ENCODE results near the gene ADCYAP1R1.

DNA sequence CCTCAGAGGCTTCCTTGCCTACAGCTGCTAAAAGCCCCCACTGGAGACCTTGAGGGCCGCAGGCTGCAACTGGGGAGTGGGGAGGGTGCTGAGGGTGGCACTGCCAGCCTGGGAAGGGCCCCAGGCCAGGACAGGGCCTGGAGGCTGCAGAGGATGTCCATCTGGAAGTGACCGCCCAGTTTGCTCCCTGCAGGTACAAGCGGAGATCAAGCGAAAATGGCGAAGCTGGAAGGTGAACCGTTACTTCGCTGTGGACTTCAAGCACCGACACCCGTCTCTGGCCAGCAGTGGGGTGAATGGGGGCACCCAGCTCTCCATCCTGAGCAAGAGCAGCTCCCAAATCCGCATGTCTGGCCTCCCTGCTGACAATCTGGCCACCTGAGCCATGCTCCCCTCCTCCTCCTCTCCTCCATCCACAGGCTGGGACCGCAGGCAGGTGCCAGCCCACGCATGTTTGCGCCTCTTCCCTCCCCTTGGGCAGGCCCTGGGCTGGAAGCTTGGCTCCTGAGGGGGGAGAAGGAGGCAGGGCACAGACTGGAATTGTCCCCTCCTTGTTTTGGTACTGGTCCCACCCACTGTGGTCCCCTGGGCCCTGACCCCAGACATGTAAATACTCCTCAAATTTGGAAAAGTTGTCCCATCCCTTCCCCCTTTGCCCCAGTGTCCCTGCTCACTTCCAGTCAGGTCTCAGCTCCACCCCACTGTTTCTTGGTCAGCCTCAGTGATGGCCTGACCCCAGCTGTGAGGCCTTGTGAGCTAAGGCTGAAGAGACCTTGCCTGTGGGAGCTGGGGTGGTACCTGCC, 54.4 kb downstream of the ADCYAP1R1 start:
- TF ChIP-seq PHF8 (conservative IDR thresholded peaks at IDR 0.05; ENCODE audit: low read depth, low read length) = no peak
- TF ChIP-seq, protein P1, sequence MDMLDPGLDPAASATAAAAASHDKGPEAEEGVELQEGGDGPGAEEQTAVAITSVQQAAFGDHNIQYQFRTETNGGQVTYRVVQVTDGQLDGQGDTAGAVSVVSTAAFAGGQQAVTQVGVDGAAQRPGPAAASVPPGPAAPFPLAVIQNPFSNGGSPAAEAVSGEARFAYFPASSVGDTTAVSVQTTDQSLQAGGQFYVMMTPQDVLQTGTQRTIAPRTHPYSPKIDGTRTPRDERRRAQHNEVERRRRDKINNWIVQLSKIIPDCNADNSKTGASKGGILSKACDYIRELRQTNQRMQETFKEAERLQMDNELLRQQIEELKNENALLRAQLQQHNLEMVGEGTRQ (IDR thresholded peaks at IDR 0.05; ENCODE audit: low read length) = no peak
- TF ChIP-seq, protein P2, sequence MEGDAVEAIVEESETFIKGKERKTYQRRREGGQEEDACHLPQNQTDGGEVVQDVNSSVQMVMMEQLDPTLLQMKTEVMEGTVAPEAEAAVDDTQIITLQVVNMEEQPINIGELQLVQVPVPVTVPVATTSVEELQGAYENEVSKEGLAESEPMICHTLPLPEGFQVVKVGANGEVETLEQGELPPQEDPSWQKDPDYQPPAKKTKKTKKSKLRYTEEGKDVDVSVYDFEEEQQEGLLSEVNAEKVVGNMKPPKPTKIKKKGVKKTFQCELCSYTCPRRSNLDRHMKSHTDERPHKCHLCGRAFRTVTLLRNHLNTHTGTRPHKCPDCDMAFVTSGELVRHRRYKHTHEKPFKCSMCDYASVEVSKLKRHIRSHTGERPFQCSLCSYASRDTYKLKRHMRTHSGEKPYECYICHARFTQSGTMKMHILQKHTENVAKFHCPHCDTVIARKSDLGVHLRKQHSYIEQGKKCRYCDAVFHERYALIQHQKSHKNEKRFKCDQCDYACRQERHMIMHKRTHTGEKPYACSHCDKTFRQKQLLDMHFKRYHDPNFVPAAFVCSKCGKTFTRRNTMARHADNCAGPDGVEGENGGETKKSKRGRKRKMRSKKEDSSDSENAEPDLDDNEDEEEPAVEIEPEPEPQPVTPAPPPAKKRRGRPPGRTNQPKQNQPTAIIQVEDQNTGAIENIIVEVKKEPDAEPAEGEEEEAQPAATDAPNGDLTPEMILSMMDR (IDR thresholded peaks at IDR 0.05; ENCODE audit: control extremely low read depth in 1 of 3, insufficient read depth in 1 of 3, low read depth in 1 of 3, low read length in 3 of 3) = no peak
- TF ChIP-seq POLR2A (IDR thresholded peaks at IDR 0.05; ENCODE audit: control extremely low read depth in 1 of 2, low read depth in 2 of 2, low read length in 2 of 2) = no peak
- TF ChIP-seq SIX5 (IDR thresholded peaks at IDR 0.05; ENCODE audit: low read depth, low read length) = no peak
- TF ChIP-seq CREB1 (IDR thresholded peaks at IDR 0.05) = no peak
- no peak for TF ChIP-seq BRCA1 (IDR thresholded peaks at IDR 0.05; ENCODE audit: low read depth, low read length)
- no peak for TF ChIP-seq TAF7 (optimal IDR thresholded peaks at IDR 0.05; ENCODE audit: borderline replicate concordance, low read depth, low read length)
- TF ChIP-seq ZNF274 (IDR thresholded peaks at IDR 0.05; ENCODE audit: borderline replicate concordance, extremely low read depth, low read length) = no peak
- TF ChIP-seq GABPA (IDR thresholded peaks at IDR 0.05; ENCODE audit: borderline replicate concordance, insufficient read depth, low read length) = no peak
